HEK293 (cell line): ENCODE measurements around the gene ATP6V0A1.

Experiments used
- CTCF ChIA-PET: fragments of 350-600 bp; formaldehyde crosslinking; extraction: SDS; loops from one replicate; lab custom pipeline; 2021; ENCODE audit warnings: antibody characterized with exemption; lab: Yijun Ruan, JAX
- POLR2A ChIA-PET: fragments of 300-600 bp; formaldehyde crosslinking; extraction: SDS; loops from one replicate; lab custom pipeline; 2020; ENCODE audit warnings: antibody characterized with exemption, inconsistent platforms; lab: Yijun Ruan, JAX
- H3K27ac ChIP-seq: fragments of 200-500 bp; sonication (Bioruptor generic); 2 replicates; pipeline ENCODE4 v1.5.1; 2014; ENCODE audit warnings: low read depth, low read length, control low read depth, inconsistent platforms; ENCODE audit errors: extremely low read depth
- H3K36me3 ChIP-seq, 2 experiments: fragments of 200-500 bp in 1 of 2; sonication (Bioruptor generic) in 1 of 2; 1 replicate in 1 of 2; 2 replicates in 1 of 2; pipeline ENCODE4 v1.5.1; 2014 to 2017; ENCODE audit warnings: inconsistent platforms in 2 of 2, low read length in 2 of 2; ENCODE audit not compliant: control insufficient read depth in 2 of 2, insufficient read depth in 1 of 2
- H3K4me1 ChIP-seq: fragments of 200-500 bp; sonication (Bioruptor generic); 2 replicates; pipeline ENCODE4 v1.5.1; 2014; ENCODE audit warnings: mild to moderate bottlenecking, low read length, inconsistent platforms; ENCODE audit not compliant: control insufficient read depth, insufficient read depth
- H3K4me3 ChIP-seq: 2 replicates; pipeline ENCODE4 v1.5.1; 2011; ENCODE audit warnings: low read depth, mild to moderate bottlenecking, control low read depth, low read length, moderate library complexity
- H3K9me3 ChIP-seq: fragments of 200-500 bp; sonication (Bioruptor generic); 2 replicates; pipeline ENCODE4 v1.5.1; 2014; ENCODE audit warnings: low read depth, low read length, inconsistent platforms; ENCODE audit not compliant: control insufficient read depth, insufficient read depth
- KLF7 ChIP-seq: fragments of 450-650 bp; formaldehyde crosslinking; IDR thresholded peaks from 2 replicates; pipeline ENCODE4 v1.5.1; 2016; ENCODE audit warnings: missing biosample characterization, missing genetic modification characterization, borderline replicate concordance
- KLF9 ChIP-seq: fragments of 450-650 bp; formaldehyde crosslinking; IDR thresholded peaks from 2 replicates; pipeline ENCODE4 v1.5.1; 2016; ENCODE audit warnings: missing biosample characterization, missing genetic modification characterization, low read depth
- SP2 ChIP-seq: fragments of 450-650 bp; formaldehyde crosslinking; IDR thresholded peaks from 2 replicates; pipeline ENCODE4 v1.5.1; 2016; ENCODE audit warnings: missing biosample characterization, missing genetic modification characterization
- TCF7L2 ChIP-seq: IDR thresholded peaks from 2 replicates; pipeline ENCODE4 v1.6.1; 2011; ENCODE audit warnings: low read depth, mild to moderate bottlenecking, inconsistent platforms, low read length, moderate library complexity, borderline replicate concordance
- ZBTB21 ChIP-seq: fragments of 450-650 bp; formaldehyde crosslinking; IDR thresholded peaks from 2 replicates; pipeline ENCODE4 v1.5.1; 2017; ENCODE audit warnings: missing biosample characterization, missing genetic modification characterization
- ZBTB44 ChIP-seq: fragments of 450-650 bp; IDR thresholded peaks from 2 replicates; pipeline ENCODE4 v1.5.1; 2018; ENCODE audit warnings: missing biosample characterization, mild to moderate bottlenecking, missing genetic modification characterization
- ZNF16 ChIP-seq: fragments of 450-650 bp; formaldehyde crosslinking; IDR thresholded peaks from 2 replicates; pipeline ENCODE4 v1.5.1; 2016; ENCODE audit warnings: low read depth, missing biosample characterization, missing genetic modification characterization
- ZNF2 ChIP-seq: fragments of 450-650 bp; formaldehyde crosslinking; IDR thresholded peaks from 2 replicates; pipeline ENCODE4 v1.5.1; 2016; ENCODE audit warnings: missing biosample characterization, missing genetic modification characterization
- ZNF214 ChIP-seq: fragments of 450-650 bp; formaldehyde crosslinking; IDR thresholded peaks from 2 replicates; pipeline ENCODE4 v1.5.1; 2017; ENCODE audit warnings: missing biosample characterization, mild to moderate bottlenecking, missing genetic modification characterization, borderline replicate concordance
- ZNF221 ChIP-seq: fragments of 450-650 bp; formaldehyde crosslinking; IDR thresholded peaks from 2 replicates; pipeline ENCODE4 v1.5.1; 2017; ENCODE audit warnings: missing biosample characterization, missing genetic modification characterization, borderline replicate concordance
- ZNF366 ChIP-seq: fragments of 450-650 bp; formaldehyde crosslinking; conservative IDR thresholded peaks from 2 replicates; pipeline ENCODE4 v1.5.1; 2016; ENCODE audit warnings: missing biosample characterization, missing genetic modification characterization
- ZNF394 ChIP-seq: fragments of 450-650 bp; formaldehyde crosslinking; IDR thresholded peaks from 2 replicates; pipeline ENCODE4 v1.5.1; 2016; ENCODE audit warnings: missing biosample characterization, missing genetic modification characterization, mild to moderate bottlenecking, moderate library complexity, borderline replicate concordance
- ZNF426 ChIP-seq: fragments of 450-650 bp; formaldehyde crosslinking; IDR thresholded peaks from 2 replicates; pipeline ENCODE4 v1.5.1; 2017; ENCODE audit warnings: missing biosample characterization, missing genetic modification characterization, mild to moderate bottlenecking, inconsistent platforms, moderate library complexity
- ZNF529 ChIP-seq: fragments of 450-650 bp; formaldehyde crosslinking; IDR thresholded peaks from 2 replicates; pipeline ENCODE4 v1.5.1; 2017; ENCODE audit warnings: missing genetic modification characterization, missing biosample characterization; ENCODE audit not compliant: insufficient replicate concordance
- ZNF561 ChIP-seq: fragments of 450-650 bp; IDR thresholded peaks from 2 replicates; pipeline ENCODE4 v1.5.1; 2018; ENCODE audit warnings: missing biosample characterization, missing genetic modification characterization, borderline replicate concordance
- ZNF629 ChIP-seq: fragments of 450-650 bp; formaldehyde crosslinking; IDR thresholded peaks from 2 replicates; pipeline ENCODE4 v1.5.1; 2017; ENCODE audit warnings: missing biosample characterization, missing genetic modification characterization
- ZNF677 ChIP-seq: fragments of 450-650 bp; IDR thresholded peaks from 2 replicates; pipeline ENCODE4 v1.5.0; 2018; ENCODE audit warnings: missing biosample characterization, mild to moderate bottlenecking, missing genetic modification characterization, moderate library complexity
- ZNF76 ChIP-seq: fragments of 450-650 bp; formaldehyde crosslinking; IDR thresholded peaks from 2 replicates; pipeline ENCODE4; 2016; ENCODE audit warnings: low read depth, missing biosample characterization, missing genetic modification characterization, borderline replicate concordance
- ZNF785 ChIP-seq: fragments of 450-650 bp; formaldehyde crosslinking; IDR thresholded peaks from 2 replicates; pipeline ENCODE4 v1.5.1; 2016; ENCODE audit warnings: missing biosample characterization, missing genetic modification characterization
- ZSCAN30 ChIP-seq: fragments of 450-650 bp; IDR thresholded peaks from 2 replicates; pipeline ENCODE4 v1.5.1; 2018; ENCODE audit warnings: missing biosample characterization, mild to moderate bottlenecking, missing genetic modification characterization, moderate library complexity
- TF ChIP-seq, protein P1 (sequence below): fragments of 450-650 bp; formaldehyde crosslinking; optimal IDR thresholded peaks from 2 replicates; pipeline ENCODE3; 2016; ENCODE audit warnings: missing biosample characterization, mild to moderate bottlenecking, missing genetic modification characterization
- TF ChIP-seq, protein P2 (sequence below): fragments of 450-650 bp; formaldehyde crosslinking; IDR thresholded peaks from 2 replicates; pipeline ENCODE4 v1.5.1; 2016; ENCODE audit warnings: missing biosample characterization, missing genetic modification characterization
- TF ChIP-seq, protein P3 (sequence below): fragments of 450-650 bp; formaldehyde crosslinking; IDR thresholded peaks from 2 replicates; pipeline ENCODE4 v1.5.1; 2016; ENCODE audit warnings: missing biosample characterization, missing genetic modification characterization
- TF ChIP-seq, protein P4 (sequence below): fragments of 450-650 bp; formaldehyde crosslinking; IDR thresholded peaks from 2 replicates; pipeline ENCODE4 v1.5.1; 2016; ENCODE audit warnings: missing biosample characterization, missing genetic modification characterization

Gene ATP6V0A1

GRCh38 chr17:42531455-42532354 lies 73.0 kb downstream of the ATP6V0A1 start (continued):
- no peak for TF ChIP-seq ZNF76 (tag by site-specific recombination)
- TF ChIP-seq, protein P1, sequence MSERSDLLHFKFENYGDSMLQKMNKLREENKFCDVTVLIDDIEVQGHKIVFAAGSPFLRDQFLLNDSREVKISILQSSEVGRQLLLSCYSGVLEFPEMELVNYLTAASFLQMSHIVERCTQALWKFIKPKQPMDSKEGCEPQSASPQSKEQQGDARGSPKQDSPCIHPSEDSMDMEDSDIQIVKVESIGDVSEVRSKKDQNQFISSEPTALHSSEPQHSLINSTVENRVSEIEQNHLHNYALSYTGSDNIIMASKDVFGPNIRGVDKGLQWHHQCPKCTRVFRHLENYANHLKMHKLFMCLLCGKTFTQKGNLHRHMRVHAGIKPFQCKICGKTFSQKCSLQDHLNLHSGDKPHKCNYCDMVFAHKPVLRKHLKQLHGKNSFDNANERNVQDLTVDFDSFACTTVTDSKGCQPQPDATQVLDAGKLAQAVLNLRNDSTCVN (tag by site-specific recombination): peak; percentile 44
- TF ChIP-seq TCF7L2: peak; percentile 65; the same call in 1 of the 2 replicates
- TF ChIP-seq ZBTB44 (tag by site-specific recombination): peak; percentile 99
- no peak for TF ChIP-seq ZNF394 (tag by site-specific recombination)
- 0 out of 2 replicates have a peak, but pooled peaks have one; percentile 37 for TF ChIP-seq ZSCAN30 (tag by site-specific recombination)
- peak; percentile 71; the same call in 1 of the 2 replicates for TF ChIP-seq ZNF561 (tag by site-specific recombination)
- no peak for TF ChIP-seq KLF7 (tag by site-specific recombination)
- no peak for TF ChIP-seq ZNF221 (tag by site-specific recombination)
- no peak for TF ChIP-seq SP2
- TF ChIP-seq ZNF785 (tag by site-specific recombination): no peak
- TF ChIP-seq, protein P2, sequence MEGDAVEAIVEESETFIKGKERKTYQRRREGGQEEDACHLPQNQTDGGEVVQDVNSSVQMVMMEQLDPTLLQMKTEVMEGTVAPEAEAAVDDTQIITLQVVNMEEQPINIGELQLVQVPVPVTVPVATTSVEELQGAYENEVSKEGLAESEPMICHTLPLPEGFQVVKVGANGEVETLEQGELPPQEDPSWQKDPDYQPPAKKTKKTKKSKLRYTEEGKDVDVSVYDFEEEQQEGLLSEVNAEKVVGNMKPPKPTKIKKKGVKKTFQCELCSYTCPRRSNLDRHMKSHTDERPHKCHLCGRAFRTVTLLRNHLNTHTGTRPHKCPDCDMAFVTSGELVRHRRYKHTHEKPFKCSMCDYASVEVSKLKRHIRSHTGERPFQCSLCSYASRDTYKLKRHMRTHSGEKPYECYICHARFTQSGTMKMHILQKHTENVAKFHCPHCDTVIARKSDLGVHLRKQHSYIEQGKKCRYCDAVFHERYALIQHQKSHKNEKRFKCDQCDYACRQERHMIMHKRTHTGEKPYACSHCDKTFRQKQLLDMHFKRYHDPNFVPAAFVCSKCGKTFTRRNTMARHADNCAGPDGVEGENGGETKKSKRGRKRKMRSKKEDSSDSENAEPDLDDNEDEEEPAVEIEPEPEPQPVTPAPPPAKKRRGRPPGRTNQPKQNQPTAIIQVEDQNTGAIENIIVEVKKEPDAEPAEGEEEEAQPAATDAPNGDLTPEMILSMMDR (tag by site-specific recombination): peak; percentile 41; the same call in 1 of the 2 replicates
- TF ChIP-seq, protein P3, sequence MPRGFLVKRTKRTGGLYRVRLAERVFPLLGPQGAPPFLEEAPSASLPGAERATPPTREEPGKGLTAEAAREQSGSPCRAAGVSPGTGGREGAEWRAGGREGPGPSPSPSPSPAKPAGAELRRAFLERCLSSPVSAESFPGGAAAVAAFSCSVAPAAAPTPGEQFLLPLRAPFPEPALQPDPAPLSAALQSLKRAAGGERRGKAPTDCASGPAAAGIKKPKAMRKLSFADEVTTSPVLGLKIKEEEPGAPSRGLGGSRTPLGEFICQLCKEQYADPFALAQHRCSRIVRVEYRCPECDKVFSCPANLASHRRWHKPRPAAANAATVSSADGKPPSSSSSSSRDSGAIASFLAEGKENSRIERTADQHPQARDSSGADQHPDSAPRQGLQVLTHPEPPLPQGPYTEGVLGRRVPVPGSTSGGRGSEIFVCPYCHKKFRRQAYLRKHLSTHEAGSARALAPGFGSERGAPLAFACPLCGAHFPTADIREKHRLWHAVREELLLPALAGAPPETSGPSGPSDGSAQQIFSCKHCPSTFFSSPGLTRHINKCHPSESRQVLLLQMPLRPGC: no peak
- no peak for TF ChIP-seq ZNF214 (tag by site-specific recombination)
- TF ChIP-seq ZNF677: 0 out of 2 replicates have a peak, but pooled peaks have one; percentile 26

- peaks cover 12 to 21% of the 10 kb centered on the region in 2 experiments; a peak in 2 of 3 replicates for H3K36me3 ChIP-seq
- H3K4me1 ChIP-seq: peaks cover 19% of the 10 kb centered on the region
- ChIA-PET CTCF (interaction anchor here (0.7 to 4.1 kb wide), 4 partner anchors 8 to 415 kb away, joined by 3 to 19 read pairs (median 5); no protein-coding TSS in a partner anchor), POLR2A (interaction anchor here (0.5 to 2.7 kb wide), 13 partner anchors 8 to 518 kb away, joined by 3 to 23 read pairs (median 5); partner anchors contain the start of genes CAVIN1, DNAJC7, RETREG3 and STAT3)
- H3K9me3 ChIP-seq: no peaks in the 10 kb centered on the region
- H3K4me3 ChIP-seq: peak overlapping the region; percentile 44
- H3K27ac ChIP-seq: peak overlapping the region; percentile 98
- TF ChIP-seq ZNF426 (tag by site-specific recombination) (no peak), ZNF561 (tag by site-specific recombination) (no peak), ZNF629 (tag by site-specific recombination) (peak; percentile 89; the same call in 1 of the 2 replicates), ZNF529 (tag by site-specific recombination) (no peak), ZNF16 (tag by site-specific recombination) (0 out of 2 replicates have a peak, but pooled peaks have one; percentile 13), ZNF2 (tag by site-specific recombination) (peak; percentile 81; the same call in 1 of the 2 replicates), ZNF366 (tag by site-specific recombination) (0 out of 2 replicates have a peak, but pooled peaks have one; percentile 10), KLF9 (0 out of 2 replicates have a peak, but pooled peaks have one; percentile 29), ZBTB21 (tag by site-specific recombination) (peak; percentile 54)
- TF ChIP-seq, protein P4, sequence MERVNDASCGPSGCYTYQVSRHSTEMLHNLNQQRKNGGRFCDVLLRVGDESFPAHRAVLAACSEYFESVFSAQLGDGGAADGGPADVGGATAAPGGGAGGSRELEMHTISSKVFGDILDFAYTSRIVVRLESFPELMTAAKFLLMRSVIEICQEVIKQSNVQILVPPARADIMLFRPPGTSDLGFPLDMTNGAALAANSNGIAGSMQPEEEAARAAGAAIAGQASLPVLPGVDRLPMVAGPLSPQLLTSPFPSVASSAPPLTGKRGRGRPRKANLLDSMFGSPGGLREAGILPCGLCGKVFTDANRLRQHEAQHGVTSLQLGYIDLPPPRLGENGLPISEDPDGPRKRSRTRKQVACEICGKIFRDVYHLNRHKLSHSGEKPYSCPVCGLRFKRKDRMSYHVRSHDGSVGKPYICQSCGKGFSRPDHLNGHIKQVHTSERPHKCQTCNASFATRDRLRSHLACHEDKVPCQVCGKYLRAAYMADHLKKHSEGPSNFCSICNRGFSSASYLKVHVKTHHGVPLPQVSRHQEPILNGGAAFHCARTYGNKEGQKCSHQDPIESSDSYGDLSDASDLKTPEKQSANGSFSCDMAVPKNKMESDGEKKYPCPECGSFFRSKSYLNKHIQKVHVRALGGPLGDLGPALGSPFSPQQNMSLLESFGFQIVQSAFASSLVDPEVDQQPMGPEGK: peak; percentile 87; the same call in 1 of the 2 replicates
Observed at GRCh38 chr17:42535155-42536047, 76.7 kb downstream of the ATP6V0A1 start.
